SJSA1 (cell line): ENCODE data around the gene HMG20B. TPM values are rescaled to one million over a fixed set of nuclear protein-coding genes. Genes with fewer than 3 reads are reported as not detected.
"Not testable (repeated sequence)": the region's sequence is repeated elsewhere in the genome, so short reads cannot be mapped to it uniquely, and the experiment has no call there.

Source experiments
- DNase-seq, 2 experiments: peaks; one replicate each; pipeline ENCODE4 v3.0.0-alpha.2; 2015 to 2020; ENCODE audit warnings: low spot score in 2 of 2, low read depth in 1 of 2
- H3K27ac ChIP-seq: fragments of 250-450 bp; sonication (Bioruptor Pico); 2 replicates; pipeline ENCODE4 v1.5.1; 2020; ENCODE audit warnings: mild to moderate bottlenecking, moderate library complexity
- H3K27me3 ChIP-seq: fragments of 250-450 bp; sonication (Bioruptor Pico); replicated peaks from 2 replicates; pipeline ENCODE4 v1.5.1; 2020; ENCODE audit warnings: mild to moderate bottlenecking, moderate library complexity
- H3K36me3 ChIP-seq: fragments of 250-450 bp; sonication (Bioruptor Pico); 2 replicates; pipeline ENCODE4 v1.5.1; 2020; ENCODE audit warnings: mild to moderate bottlenecking
- H3K4me1 ChIP-seq: fragments of 250-450 bp; sonication (Bioruptor Pico); replicated peaks from 2 replicates; pipeline ENCODE4 v1.6.1; 2021; ENCODE audit warnings: mild to moderate bottlenecking
- H3K4me3 ChIP-seq: fragments of 250-450 bp; sonication (Bioruptor Pico); 2 replicates; pipeline ENCODE4 v1.5.1; 2020; ENCODE audit warnings: mild to moderate bottlenecking
- H3K9me3 ChIP-seq: fragments of 250-450 bp; sonication (Bioruptor Pico); replicated peaks from 2 replicates; pipeline ENCODE4 v1.5.1; 2020; ENCODE audit warnings: mild to moderate bottlenecking
- total RNA-seq: library from RNA; depleted of rRNA; stranded (reverse); fragments of >200 nt; shearing (Covaris generic); gene quantifications from 2 replicates; pipeline ENCODE4 v1.2.3, GENCODE V29; 2014

The HMG20B gene
- total RNA-seq, 1 experiment from 2014 or later, result 229 TPM

DNA sequence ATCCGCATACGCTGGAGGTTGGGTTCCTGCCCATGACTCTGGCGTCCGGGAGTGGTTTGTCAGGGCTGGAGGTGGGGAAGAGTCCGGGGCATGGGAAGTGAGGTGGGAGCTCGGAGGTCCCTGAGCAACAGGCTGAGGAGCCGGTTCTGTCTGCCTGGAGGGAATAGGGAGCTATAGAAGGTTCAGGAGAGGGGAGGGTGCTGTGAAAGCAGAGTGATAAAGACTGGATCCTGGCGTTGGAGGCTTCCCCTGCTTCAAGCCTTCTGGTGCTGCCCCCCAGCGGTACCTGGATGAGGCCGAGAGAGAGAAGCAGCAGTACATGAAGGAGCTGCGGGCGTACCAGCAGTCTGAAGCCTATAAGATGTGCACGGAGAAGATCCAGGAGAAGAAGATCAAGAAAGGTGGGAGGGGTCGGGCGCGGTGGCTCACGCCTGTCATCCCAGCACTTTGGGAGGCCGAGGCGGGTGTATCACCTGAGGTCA lies 2.6 kb downstream of the HMG20B start:
- Histone ChIP-seq H3K9me3 (no peaks in the 10 kb centered on the region), H3K27me3 (no peaks in the 10 kb centered on the region), H3K4me3 (no peak overlapping the region), H3K4me1 (peaks cover 34% of the 10 kb centered on the region), H3K27ac (no peak overlapping the region), H3K36me3 (peaks cover 54% of the 10 kb centered on the region)
- DNase-seq, result no peak

- Histone ChIP-seq H3K4me1 (peaks cover 42% of the 10 kb centered on the region), H3K9me3 (no peaks in the 10 kb centered on the region), H3K27me3 (no peaks in the 10 kb centered on the region), H3K27ac (no peak overlapping the region), H3K36me3 (peaks cover 54% of the 10 kb centered on the region), H3K4me3 (no peak overlapping the region)
- DNase-seq, result no peak
Measured at GRCh38 chr19:3575949-3576673, 3.4 kb downstream of the HMG20B start.

DNA sequence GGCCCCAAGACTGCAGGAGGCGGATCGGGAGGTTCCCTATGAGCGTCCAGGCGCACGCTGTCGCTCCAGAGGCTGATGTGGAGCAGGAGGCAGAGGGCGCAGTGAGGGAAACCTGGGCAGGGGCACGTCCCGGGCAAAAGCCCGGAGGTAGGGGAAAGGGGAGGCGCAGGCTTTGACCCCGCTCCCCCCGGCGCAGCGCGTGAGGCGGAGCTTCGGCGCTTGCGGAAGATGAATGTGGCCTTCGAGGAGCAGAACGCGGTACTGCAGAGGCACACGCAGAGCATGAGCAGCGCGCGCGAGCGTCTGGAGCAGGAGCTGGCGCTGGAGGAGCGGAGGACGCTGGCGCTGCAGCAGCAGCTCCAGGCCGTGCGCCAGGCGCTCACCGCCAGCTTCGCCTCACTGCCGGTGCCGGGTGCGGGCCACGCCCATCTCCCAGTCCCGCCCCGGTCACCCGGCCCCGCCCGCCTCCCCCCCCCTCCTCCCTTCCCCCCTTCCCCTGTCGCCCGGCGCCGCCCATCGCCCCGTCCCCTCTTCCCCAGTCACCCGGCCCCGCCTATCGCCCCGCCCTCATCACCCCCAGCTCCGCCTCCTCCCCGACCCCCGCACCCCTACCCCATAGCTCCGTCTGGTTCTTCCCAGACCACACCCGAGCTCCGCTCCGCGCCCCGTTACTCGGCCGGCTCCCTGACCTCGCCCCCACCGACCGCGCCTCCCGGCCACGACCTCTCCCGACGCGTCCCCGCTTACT lies 4.1 kb downstream of the HMG20B start:
- no peak overlapping the region for H3K4me3 ChIP-seq
- peaks cover 49% of the 10 kb centered on the region for H3K4me1 ChIP-seq
- no peak overlapping the region for H3K27ac ChIP-seq
- H3K27me3 ChIP-seq, result no peaks in the 10 kb centered on the region
- no peak for DNase-seq
- no peaks in the 10 kb centered on the region for H3K9me3 ChIP-seq
- peaks cover 52% of the 10 kb centered on the region for H3K36me3 ChIP-seq

DNA sequence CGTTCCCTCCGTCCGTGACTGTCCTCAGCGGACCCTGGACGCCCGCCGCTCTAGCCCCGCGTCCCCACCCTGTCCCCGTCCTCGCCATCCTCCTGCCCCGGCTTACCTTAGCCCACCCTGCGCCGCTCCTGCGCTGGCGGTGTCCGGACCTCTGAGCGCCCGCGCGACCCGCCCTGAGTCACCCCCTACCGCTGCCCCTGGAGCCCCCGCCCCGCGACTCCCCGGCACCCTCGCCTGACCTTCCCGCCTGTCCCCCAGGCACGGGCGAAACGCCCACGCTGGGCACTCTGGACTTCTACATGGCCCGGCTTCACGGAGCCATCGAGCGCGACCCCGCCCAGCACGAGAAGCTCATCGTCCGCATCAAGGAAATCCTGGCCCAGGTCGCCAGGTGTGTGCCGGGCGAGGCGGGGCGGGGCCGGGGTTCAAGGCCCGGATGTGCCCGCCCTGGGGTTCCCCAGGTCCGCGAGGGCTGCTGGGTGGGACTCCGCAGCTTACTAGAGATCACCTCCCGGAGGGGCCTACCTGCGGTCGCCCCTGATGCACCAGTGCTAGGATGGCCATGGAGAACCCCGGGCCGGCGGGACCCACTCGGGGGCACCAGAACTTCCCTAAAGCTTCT lies 5.1 kb downstream of the HMG20B start:
- H3K4me3 ChIP-seq, result no peak overlapping the region
- H3K27ac ChIP-seq, result no peak overlapping the region
- H3K36me3 ChIP-seq, result peaks cover 52% of the 10 kb centered on the region
- H3K4me1 ChIP-seq, result peaks cover 48% of the 10 kb centered on the region
- no peaks in the 10 kb centered on the region for H3K27me3 ChIP-seq
- H3K9me3 ChIP-seq, result no peaks in the 10 kb centered on the region
- DNase-seq, result no peak

DNA sequence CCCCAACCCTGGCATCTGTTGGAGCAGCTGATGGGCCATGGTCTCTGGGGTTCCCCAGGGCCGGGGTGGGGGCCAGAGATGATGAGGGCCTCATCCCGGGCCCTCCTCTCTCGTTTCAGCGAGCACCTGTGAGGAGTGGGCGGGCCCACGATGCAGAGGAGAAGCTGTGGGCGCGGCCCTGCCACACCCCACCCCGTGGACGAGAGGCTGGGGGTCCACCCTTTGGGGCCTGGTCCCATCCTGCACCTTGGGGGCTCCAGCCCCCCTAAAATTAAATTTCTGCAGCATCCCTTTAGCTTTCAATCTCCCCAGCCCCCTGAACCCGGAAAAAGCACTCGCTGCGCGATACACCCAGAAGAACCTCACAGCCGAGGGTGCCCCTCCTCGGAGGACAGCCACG lies 5.6 kb downstream of the HMG20B start:
- no peak overlapping the region for H3K4me3 ChIP-seq
- H3K27me3 ChIP-seq, result no peaks in the 10 kb centered on the region
- H3K9me3 ChIP-seq, result no peaks in the 10 kb centered on the region
- no peak for DNase-seq
- H3K36me3 ChIP-seq, result peaks cover 47% of the 10 kb centered on the region
- peak overlapping the region; percentile 97 for H3K27ac ChIP-seq
- peaks cover 48% of the 10 kb centered on the region for H3K4me1 ChIP-seq

DNA sequence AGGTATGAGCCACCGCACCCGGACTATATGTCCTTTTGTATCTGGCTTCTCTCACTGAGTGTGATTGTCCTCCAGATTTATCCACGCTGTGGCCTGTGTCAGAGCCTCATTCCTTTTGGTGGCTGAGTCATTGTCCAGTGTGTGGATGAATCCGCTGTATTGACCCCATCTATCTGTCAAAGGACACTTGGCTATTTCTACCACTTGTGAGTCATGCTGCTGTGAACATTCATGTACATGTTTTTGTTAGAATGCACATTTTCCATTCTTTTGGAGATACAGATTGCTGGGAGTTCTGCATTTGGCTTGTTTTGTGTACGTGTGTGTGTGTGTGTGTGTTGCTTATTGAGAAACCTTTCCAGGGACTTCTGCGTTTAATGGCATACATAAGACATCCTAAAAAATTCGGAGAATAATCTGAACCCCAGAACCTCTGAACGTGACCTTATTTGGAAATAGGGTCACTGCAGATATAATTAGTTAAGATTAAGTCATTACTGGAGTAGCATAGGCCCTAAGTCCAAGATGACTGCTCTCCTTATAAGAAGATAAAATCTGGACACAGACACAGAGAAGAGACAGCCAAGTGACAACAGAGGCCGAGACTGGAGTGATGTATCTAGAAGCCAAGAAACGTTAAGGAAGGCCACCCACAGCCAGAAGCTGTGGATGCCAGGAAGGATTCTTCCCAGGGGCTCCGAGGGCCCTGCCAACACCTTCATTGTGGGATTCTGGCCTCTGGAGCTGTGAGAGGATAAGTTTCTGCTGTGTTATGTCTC lies 7.6 kb downstream of the HMG20B start:
- Histone ChIP-seq H3K4me1 (peaks cover 53% of the 10 kb centered on the region), H3K4me3 (no peak overlapping the region), H3K27ac (peak overlapping the region; percentile 97), H3K36me3 (peaks cover 29% of the 10 kb centered on the region), H3K9me3 (no peaks in the 10 kb centered on the region), H3K27me3 (no peaks in the 10 kb centered on the region)
- peak; percentile 91 to 92 for DNase-seq

- not testable (repeated sequence) for H3K27me3 ChIP-seq, H3K9me3 ChIP-seq, DNase-seq, H3K4me3 ChIP-seq
- H3K4me1 ChIP-seq, result peaks cover 62% of the 10 kb centered on the region
- peaks cover 16% of the 10 kb centered on the region for H3K36me3 ChIP-seq
- peak overlapping the region; percentile 24; the same call in 1 of the 2 replicates for H3K27ac ChIP-seq
Measured at GRCh38 chr19:3581792-3582191, 9.0 kb downstream of the HMG20B start.

DNA sequence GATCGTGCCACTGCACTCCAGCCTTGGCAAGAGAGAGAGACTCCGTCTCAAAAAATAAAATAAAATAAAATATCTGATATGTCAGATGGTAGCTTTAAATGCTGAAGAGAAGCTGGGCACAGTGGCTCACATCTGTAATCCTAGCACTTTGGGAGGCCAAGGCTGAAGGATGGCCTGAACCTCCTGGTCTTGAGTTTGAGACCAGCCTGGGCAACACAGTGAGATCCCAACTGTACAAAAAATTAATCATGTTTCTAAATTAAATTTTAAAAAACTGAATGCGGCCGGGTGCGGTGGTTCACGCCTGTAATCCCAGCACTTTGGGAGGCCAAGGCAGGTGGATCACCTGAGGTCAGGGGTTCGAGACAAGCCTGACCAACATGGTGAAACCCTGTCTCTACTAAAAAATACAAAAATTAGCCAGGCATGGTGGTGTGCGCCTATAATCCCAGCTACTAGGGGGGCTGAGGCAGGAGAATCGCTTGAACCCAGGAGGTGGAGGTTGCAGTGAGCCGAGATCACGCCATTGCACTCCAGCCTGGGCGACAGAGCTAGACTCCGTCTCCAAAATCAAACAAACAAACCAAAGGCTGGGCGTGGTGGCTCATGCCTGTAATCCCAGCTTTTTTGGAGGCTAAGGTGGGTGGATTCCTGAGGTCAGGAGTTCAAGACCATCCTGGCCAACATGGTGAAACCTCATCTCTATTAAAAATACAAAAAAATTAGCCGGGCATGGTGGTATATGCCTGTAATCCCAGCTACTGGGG lies 11.5 kb downstream of the HMG20B start:
- not testable (repeated sequence) for H3K9me3 ChIP-seq, DNase-seq, H3K27ac ChIP-seq, H3K27me3 ChIP-seq, H3K36me3 ChIP-seq, H3K4me3 ChIP-seq
- H3K4me1 ChIP-seq, result peaks cover 47% of the 10 kb centered on the region

DNA sequence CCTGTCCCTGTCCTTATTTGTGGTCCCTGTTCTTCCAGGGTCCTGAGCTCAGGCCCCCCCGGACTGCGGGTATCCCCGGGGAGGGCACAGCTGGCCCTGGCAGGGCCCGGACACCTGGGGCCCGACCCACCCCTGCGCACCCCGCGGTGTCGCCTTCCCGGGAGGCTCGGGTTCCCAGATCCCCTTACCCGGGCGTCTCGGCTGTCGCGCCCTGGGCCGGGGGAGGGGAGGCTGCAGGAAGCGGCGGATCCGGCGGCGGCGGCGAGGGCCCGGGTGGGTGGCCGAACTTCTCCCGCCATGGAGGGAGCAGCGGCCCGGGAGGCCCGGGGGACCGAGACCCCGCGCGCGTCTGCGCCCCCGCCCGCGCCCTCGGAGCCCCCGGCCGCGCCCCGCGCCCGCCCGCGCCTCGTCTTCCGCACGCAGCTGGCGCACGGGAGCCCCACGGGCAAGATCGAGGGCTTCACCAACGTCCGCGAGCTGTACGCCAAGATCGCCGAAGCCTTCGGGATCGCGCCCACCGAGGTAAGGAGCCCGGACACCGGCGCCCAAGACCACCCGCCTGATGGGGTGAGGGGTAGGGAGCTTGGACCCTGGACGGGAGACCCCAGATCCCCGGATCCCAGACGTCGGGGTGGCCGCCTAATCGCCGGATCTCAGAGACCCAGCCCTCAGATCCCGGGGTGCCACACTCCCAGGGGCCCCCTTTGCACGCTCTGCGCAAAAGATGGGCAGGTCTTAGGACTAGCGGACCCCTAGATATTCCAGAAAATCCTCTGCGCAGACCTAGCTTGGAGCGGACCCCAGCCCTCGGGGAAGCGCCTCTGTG lies 12.8 kb downstream of the HMG20B start, which contains the start of gene GIPC3:
TSS of gene GIPC3 (plus strand) at position 178 of the 826 bp plus-strand sequence. CDS start at position 298, 120 bp downstream.
- Histone ChIP-seq H3K4me1 (peaks cover 35% of the 10 kb centered on the region), H3K4me3 (peak within 1 kb of the TSS; percentile 57), H3K36me3 (peaks cover 9% of the 10 kb centered on the region; the same call in 1 of the 2 replicates), H3K27me3 (no peaks in the 10 kb centered on the region), H3K27ac (peak within 1 kb of the TSS; percentile 71), H3K9me3 (peaks cover 2% of the 10 kb centered on the region; the same call in 1 of the 2 replicates)
- peak; percentile 42 to 54 for DNase-seq

- peaks cover 10% of the 10 kb centered on the region for H3K36me3 ChIP-seq
- H3K27me3 ChIP-seq, result no peaks in the 10 kb centered on the region
- H3K4me1 ChIP-seq, result peaks cover 28% of the 10 kb centered on the region
- H3K27ac ChIP-seq, result peak overlapping the region; percentile 71
- peaks cover 2% of the 10 kb centered on the region; the same call in 1 of the 2 replicates for H3K9me3 ChIP-seq
- H3K4me3 ChIP-seq, result peak overlapping the region; percentile 57
- DNase-seq, result peak in 1 of 2 experiments; percentile 54
Measured at GRCh38 chr19:3586127-3586626, 13.4 kb downstream of the HMG20B start.

GRCh38 chr19:3586707-3587346 lies 14.1 kb downstream of the HMG20B start:
- Histone ChIP-seq H3K9me3 (peaks cover 2% of the 10 kb centered on the region; the same call in 1 of the 2 replicates), H3K27ac (no peak overlapping the region), H3K36me3 (peaks cover 17% of the 10 kb centered on the region), H3K27me3 (no peaks in the 10 kb centered on the region), H3K4me3 (no peak overlapping the region), H3K4me1 (peaks cover 21% of the 10 kb centered on the region)
- DNase-seq, result peak in 1 of 2 experiments; percentile 40
